WTC11 (cell line): Measurements from ENCODE around the gene CNN2. TPM values are rescaled to one million over a fixed set of nuclear protein-coding genes. Genes with fewer than 3 reads are reported as not detected.

Experiments
- ATF6 ChIP-seq: sonication (generic); formaldehyde crosslinking; IDR thresholded peaks from 2 replicates; pipeline ENCODE4 v1.8.1; 2023; ENCODE audit warnings: mild to moderate bottlenecking, missing genetic modification reagents
- FOXJ3 ChIP-seq: sonication (generic); formaldehyde crosslinking; IDR thresholded peaks from 2 replicates; pipeline ENCODE4 v1.9.0; 2021; ENCODE audit warnings: missing genetic modification reagents, mild to moderate bottlenecking, borderline replicate concordance
- FOXP1 ChIP-seq: sonication (generic); formaldehyde crosslinking; IDR thresholded peaks from 2 replicates; pipeline ENCODE4 v1.8.0; 2022; ENCODE audit warnings: missing genetic modification reagents, mild to moderate bottlenecking, moderate library complexity, borderline replicate concordance
- GRHL2 ChIP-seq: fragments of 250-450 bp; sonication (Bioruptor Pico); IDR thresholded peaks from 2 replicates; pipeline ENCODE4 v1.8.0; 2022; ENCODE audit warnings: mild to moderate bottlenecking, moderate library complexity; ENCODE audit not compliant: insufficient replicate concordance, severe bottlenecking
- GTF2I ChIP-seq: fragments of 250-450 bp; sonication (Bioruptor Pico); conservative IDR thresholded peaks from 2 replicates; pipeline ENCODE4 v1.4.0; 2021; ENCODE audit warnings: mild to moderate bottlenecking
- HMGA2 ChIP-seq: fragments of 250-450 bp; sonication (Bioruptor Pico); IDR thresholded peaks from 2 replicates; pipeline ENCODE4 v1.4.0; 2021; ENCODE audit warnings: mild to moderate bottlenecking, moderate library complexity
- RORB ChIP-seq: fragments of 250-450 bp; sonication (Bioruptor Pico); IDR thresholded peaks from 2 replicates; pipeline ENCODE4 v1.9.0; 2021; ENCODE audit warnings: mild to moderate bottlenecking
- SMAD3 ChIP-seq: sonication (generic); formaldehyde crosslinking; IDR thresholded peaks from 2 replicates; pipeline ENCODE4 v1.8.0; 2022; ENCODE audit warnings: missing genetic modification reagents, mild to moderate bottlenecking, borderline replicate concordance
- TP53 ChIP-seq: sonication (generic); formaldehyde crosslinking; IDR thresholded peaks from 2 replicates; pipeline ENCODE4 v1.8.1; 2023; ENCODE audit warnings: mild to moderate bottlenecking, missing genetic modification reagents
- ZNF138 ChIP-seq: sonication (generic); formaldehyde crosslinking; conservative IDR thresholded peaks from 2 replicates; pipeline ENCODE4 v1.8.1; 2022; ENCODE audit warnings: mild to moderate bottlenecking, moderate library complexity, missing genetic modification reagents
- ZNF317 ChIP-seq: sonication (generic); formaldehyde crosslinking; IDR thresholded peaks from 2 replicates; pipeline ENCODE4 v1.8.1; 2023; ENCODE audit warnings: low read depth, mild to moderate bottlenecking, moderate library complexity, missing genetic modification reagents, borderline replicate concordance
- ZNF416 ChIP-seq: fragments of 250-450 bp; sonication (Bioruptor Pico); IDR thresholded peaks from 2 replicates; pipeline ENCODE4 v1.9.0; 2021; ENCODE audit warnings: mild to moderate bottlenecking, inconsistent platforms
- total RNA-seq: library from RNA; stranded (reverse); gene quantifications from 3 replicates; pipeline ENCODE4 v1.2.3, GENCODE V29; 2021
- TF ChIP-seq, protein P1 (sequence below): sonication (generic); formaldehyde crosslinking; IDR thresholded peaks from 2 replicates; pipeline ENCODE4 v1.8.1; 2023; ENCODE audit warnings: mild to moderate bottlenecking, missing genetic modification reagents
- TF ChIP-seq, protein P2 (sequence below): sonication (generic); formaldehyde crosslinking; conservative IDR thresholded peaks from 2 replicates; pipeline ENCODE4 v1.8.1; 2023; ENCODE audit warnings: mild to moderate bottlenecking, low read depth, missing genetic modification reagents, moderate library complexity
- TF ChIP-seq, protein P3 (sequence below): fragments of 250-450 bp; sonication (Bioruptor Pico); IDR thresholded peaks from 2 replicates; pipeline ENCODE4 v1.9.0; 2021; ENCODE audit warnings: mild to moderate bottlenecking
- TF ChIP-seq, protein P4 (sequence below): sonication (generic); formaldehyde crosslinking; IDR thresholded peaks from 2 replicates; pipeline ENCODE4 v1.8.0; 2023; ENCODE audit warnings: mild to moderate bottlenecking, missing genetic modification reagents
- TF ChIP-seq, protein P5 (sequence below): sonication (generic); formaldehyde crosslinking; IDR thresholded peaks from 2 replicates; pipeline ENCODE4 v1.8.0; 2023; ENCODE audit warnings: missing genetic modification reagents, mild to moderate bottlenecking, borderline replicate concordance
- TF ChIP-seq, protein P6 (sequence below): fragments of 250-450 bp; sonication (Bioruptor Pico); IDR thresholded peaks from 2 replicates; pipeline ENCODE4 v1.9.0; 2021; ENCODE audit warnings: moderate library complexity, mild to moderate bottlenecking, inconsistent platforms, borderline replicate concordance
- TF ChIP-seq, protein P7 (sequence below): sonication (generic); formaldehyde crosslinking; IDR thresholded peaks from 2 replicates; pipeline ENCODE4 v1.8.0; 2022; ENCODE audit warnings: mild to moderate bottlenecking, missing genetic modification reagents

CNN2 gene
- total RNA-seq, 1 experiment from 2014 or later: 390 TPM

DNA sequence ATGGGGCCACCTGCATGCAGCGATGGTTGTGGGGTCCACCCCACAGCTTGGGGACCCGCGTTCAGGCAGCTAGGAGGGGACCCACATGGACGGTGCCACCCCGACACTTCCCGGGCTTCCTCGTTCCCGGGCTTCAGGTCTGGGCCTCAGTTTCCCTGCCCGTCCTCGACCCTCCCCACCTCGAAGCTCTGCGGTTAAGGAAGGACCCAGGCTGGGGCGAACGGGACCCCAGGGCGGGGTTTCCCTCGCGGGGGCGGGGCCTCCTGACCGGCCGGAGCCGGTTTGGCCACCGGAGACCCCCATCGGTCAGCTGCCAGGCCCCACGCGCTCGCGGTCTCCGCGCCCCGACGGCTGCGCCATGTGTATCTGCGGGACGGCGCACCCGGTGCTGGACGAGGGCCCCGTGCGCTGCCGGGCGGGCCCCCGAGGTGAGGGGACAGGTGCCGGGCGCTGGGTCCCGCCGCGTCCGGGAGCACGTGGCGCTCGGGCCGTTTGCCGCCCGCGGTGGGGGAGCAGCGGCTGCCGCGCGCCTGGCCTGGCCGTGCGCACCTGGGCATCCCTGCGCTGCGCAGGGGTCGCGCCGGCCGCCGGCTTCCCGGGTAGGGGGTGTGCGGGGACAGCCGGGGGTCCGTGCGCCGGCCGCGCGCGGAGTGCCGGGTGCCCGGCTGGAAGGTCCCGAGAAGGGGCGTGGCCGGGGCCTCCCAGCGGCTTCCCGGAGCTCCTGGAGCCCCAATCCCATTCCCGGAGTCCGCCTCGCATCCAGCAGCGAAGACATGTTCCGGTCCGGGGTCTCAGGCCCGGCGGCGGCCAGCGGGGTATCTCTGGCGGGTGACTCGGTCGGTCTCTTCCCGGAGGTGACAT is 44.8 kb downstream of the CNN2 start (continued):
- TF ChIP-seq, protein P1, sequence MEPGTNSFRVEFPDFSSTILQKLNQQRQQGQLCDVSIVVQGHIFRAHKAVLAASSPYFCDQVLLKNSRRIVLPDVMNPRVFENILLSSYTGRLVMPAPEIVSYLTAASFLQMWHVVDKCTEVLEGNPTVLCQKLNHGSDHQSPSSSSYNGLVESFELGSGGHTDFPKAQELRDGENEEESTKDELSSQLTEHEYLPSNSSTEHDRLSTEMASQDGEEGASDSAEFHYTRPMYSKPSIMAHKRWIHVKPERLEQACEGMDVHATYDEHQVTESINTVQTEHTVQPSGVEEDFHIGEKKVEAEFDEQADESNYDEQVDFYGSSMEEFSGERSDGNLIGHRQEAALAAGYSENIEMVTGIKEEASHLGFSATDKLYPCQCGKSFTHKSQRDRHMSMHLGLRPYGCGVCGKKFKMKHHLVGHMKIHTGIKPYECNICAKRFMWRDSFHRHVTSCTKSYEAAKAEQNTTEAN (CRISPR knock-in tag): peak; percentile 71; the same call in 1 of the 2 replicates
- no peak for TF ChIP-seq GTF2I (CRISPR knock-in tag)
- TF ChIP-seq, protein P2, sequence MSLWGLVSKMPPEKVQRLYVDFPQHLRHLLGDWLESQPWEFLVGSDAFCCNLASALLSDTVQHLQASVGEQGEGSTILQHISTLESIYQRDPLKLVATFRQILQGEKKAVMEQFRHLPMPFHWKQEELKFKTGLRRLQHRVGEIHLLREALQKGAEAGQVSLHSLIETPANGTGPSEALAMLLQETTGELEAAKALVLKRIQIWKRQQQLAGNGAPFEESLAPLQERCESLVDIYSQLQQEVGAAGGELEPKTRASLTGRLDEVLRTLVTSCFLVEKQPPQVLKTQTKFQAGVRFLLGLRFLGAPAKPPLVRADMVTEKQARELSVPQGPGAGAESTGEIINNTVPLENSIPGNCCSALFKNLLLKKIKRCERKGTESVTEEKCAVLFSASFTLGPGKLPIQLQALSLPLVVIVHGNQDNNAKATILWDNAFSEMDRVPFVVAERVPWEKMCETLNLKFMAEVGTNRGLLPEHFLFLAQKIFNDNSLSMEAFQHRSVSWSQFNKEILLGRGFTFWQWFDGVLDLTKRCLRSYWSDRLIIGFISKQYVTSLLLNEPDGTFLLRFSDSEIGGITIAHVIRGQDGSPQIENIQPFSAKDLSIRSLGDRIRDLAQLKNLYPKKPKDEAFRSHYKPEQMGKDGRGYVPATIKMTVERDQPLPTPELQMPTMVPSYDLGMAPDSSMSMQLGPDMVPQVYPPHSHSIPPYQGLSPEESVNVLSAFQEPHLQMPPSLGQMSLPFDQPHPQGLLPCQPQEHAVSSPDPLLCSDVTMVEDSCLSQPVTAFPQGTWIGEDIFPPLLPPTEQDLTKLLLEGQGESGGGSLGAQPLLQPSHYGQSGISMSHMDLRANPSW (CRISPR knock-in tag): no peak
- TF ChIP-seq, protein P3, sequence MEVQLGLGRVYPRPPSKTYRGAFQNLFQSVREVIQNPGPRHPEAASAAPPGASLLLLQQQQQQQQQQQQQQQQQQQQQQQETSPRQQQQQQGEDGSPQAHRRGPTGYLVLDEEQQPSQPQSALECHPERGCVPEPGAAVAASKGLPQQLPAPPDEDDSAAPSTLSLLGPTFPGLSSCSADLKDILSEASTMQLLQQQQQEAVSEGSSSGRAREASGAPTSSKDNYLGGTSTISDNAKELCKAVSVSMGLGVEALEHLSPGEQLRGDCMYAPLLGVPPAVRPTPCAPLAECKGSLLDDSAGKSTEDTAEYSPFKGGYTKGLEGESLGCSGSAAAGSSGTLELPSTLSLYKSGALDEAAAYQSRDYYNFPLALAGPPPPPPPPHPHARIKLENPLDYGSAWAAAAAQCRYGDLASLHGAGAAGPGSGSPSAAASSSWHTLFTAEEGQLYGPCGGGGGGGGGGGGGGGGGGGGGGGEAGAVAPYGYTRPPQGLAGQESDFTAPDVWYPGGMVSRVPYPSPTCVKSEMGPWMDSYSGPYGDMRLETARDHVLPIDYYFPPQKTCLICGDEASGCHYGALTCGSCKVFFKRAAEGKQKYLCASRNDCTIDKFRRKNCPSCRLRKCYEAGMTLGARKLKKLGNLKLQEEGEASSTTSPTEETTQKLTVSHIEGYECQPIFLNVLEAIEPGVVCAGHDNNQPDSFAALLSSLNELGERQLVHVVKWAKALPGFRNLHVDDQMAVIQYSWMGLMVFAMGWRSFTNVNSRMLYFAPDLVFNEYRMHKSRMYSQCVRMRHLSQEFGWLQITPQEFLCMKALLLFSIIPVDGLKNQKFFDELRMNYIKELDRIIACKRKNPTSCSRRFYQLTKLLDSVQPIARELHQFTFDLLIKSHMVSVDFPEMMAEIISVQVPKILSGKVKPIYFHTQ (CRISPR knock-in tag): no peak
- TF ChIP-seq, protein P4, sequence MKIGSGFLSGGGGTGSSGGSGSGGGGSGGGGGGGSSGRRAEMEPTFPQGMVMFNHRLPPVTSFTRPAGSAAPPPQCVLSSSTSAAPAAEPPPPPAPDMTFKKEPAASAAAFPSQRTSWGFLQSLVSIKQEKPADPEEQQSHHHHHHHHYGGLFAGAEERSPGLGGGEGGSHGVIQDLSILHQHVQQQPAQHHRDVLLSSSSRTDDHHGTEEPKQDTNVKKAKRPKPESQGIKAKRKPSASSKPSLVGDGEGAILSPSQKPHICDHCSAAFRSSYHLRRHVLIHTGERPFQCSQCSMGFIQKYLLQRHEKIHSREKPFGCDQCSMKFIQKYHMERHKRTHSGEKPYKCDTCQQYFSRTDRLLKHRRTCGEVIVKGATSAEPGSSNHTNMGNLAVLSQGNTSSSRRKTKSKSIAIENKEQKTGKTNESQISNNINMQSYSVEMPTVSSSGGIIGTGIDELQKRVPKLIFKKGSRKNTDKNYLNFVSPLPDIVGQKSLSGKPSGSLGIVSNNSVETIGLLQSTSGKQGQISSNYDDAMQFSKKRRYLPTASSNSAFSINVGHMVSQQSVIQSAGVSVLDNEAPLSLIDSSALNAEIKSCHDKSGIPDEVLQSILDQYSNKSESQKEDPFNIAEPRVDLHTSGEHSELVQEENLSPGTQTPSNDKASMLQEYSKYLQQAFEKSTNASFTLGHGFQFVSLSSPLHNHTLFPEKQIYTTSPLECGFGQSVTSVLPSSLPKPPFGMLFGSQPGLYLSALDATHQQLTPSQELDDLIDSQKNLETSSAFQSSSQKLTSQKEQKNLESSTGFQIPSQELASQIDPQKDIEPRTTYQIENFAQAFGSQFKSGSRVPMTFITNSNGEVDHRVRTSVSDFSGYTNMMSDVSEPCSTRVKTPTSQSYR (CRISPR knock-in tag): no peak
- peak; percentile 85 for TF ChIP-seq FOXP1 (CRISPR knock-in tag)
- 0 out of 2 replicates have a peak, but pooled peaks have one; percentile 44 for TF ChIP-seq ZNF416 (CRISPR knock-in tag)
- TF ChIP-seq SMAD3 (CRISPR knock-in tag): no peak
- 0 out of 2 replicates have a peak, but pooled peaks have one; percentile 6 for TF ChIP-seq ZNF317
- TF ChIP-seq, protein P5, sequence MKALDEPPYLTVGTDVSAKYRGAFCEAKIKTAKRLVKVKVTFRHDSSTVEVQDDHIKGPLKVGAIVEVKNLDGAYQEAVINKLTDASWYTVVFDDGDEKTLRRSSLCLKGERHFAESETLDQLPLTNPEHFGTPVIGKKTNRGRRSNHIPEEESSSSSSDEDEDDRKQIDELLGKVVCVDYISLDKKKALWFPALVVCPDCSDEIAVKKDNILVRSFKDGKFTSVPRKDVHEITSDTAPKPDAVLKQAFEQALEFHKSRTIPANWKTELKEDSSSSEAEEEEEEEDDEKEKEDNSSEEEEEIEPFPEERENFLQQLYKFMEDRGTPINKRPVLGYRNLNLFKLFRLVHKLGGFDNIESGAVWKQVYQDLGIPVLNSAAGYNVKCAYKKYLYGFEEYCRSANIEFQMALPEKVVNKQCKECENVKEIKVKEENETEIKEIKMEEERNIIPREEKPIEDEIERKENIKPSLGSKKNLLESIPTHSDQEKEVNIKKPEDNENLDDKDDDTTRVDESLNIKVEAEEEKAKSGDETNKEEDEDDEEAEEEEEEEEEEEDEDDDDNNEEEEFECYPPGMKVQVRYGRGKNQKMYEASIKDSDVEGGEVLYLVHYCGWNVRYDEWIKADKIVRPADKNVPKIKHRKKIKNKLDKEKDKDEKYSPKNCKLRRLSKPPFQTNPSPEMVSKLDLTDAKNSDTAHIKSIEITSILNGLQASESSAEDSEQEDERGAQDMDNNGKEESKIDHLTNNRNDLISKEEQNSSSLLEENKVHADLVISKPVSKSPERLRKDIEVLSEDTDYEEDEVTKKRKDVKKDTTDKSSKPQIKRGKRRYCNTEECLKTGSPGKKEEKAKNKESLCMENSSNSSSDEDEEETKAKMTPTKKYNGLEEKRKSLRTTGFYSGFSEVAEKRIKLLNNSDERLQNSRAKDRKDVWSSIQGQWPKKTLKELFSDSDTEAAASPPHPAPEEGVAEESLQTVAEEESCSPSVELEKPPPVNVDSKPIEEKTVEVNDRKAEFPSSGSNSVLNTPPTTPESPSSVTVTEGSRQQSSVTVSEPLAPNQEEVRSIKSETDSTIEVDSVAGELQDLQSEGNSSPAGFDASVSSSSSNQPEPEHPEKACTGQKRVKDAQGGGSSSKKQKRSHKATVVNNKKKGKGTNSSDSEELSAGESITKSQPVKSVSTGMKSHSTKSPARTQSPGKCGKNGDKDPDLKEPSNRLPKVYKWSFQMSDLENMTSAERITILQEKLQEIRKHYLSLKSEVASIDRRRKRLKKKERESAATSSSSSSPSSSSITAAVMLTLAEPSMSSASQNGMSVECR (CRISPR knock-in tag): 0 out of 2 replicates have a peak, but pooled peaks have one; percentile 53
- TF ChIP-seq RORB (CRISPR knock-in tag): no peak
- TF ChIP-seq HMGA2: no peak
- peak; percentile 89; the same call in 1 of the 2 replicates for TF ChIP-seq TP53 (CRISPR knock-in tag)
- no peak for TF ChIP-seq ZNF138 (CRISPR knock-in tag)
- no peak for TF ChIP-seq ATF6 (CRISPR knock-in tag)
- TF ChIP-seq, protein P6, sequence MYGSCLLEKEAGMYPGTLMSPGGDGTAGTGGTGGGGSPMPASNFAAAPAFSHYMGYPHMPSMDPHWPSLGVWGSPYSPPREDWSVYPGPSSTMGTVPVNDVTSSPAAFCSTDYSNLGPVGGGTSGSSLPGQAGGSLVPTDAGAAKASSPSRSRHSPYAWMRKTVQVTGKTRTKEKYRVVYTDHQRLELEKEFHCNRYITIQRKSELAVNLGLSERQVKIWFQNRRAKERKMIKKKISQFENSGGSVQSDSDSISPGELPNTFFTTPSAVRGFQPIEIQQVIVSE (CRISPR knock-in tag): no peak
- TF ChIP-seq GRHL2 (CRISPR knock-in tag): no peak
- TF ChIP-seq, protein P7, sequence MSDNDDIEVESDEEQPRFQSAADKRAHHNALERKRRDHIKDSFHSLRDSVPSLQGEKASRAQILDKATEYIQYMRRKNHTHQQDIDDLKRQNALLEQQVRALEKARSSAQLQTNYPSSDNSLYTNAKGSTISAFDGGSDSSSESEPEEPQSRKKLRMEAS (CRISPR knock-in tag): peak; percentile 92
- no peak for TF ChIP-seq FOXJ3 (CRISPR knock-in tag)
